Keratinocyte (primary cell): ENCODE data around the gene RAB19.

Experiments
- EZH2 ChIP-seq: IDR thresholded peaks from one replicate; pipeline ENCODE4 v1.6.1; 2012; ENCODE audit warnings: inconsistent platforms, mild to moderate bottlenecking, low read length, moderate library complexity
- TF ChIP-seq, protein P1 (sequence below), 3 experiments: IDR thresholded peaks in 1 of 3; conservative IDR thresholded peaks in 1 of 3; optimal IDR thresholded peaks in 1 of 3; 2 replicates in 2 of 3; 3 replicates in 1 of 3; pipeline versions ENCODE3 to v1.5.1; 2011; ENCODE audit warnings: low read length in 3 of 3, mild to moderate bottlenecking in 3 of 3, moderate library complexity in 2 of 3, control low read depth in 1 of 3, inconsistent platforms in 1 of 3; ENCODE audit not compliant: insufficient read depth in 2 of 3; ENCODE audit errors: extremely low read depth in 1 of 3

DNA sequence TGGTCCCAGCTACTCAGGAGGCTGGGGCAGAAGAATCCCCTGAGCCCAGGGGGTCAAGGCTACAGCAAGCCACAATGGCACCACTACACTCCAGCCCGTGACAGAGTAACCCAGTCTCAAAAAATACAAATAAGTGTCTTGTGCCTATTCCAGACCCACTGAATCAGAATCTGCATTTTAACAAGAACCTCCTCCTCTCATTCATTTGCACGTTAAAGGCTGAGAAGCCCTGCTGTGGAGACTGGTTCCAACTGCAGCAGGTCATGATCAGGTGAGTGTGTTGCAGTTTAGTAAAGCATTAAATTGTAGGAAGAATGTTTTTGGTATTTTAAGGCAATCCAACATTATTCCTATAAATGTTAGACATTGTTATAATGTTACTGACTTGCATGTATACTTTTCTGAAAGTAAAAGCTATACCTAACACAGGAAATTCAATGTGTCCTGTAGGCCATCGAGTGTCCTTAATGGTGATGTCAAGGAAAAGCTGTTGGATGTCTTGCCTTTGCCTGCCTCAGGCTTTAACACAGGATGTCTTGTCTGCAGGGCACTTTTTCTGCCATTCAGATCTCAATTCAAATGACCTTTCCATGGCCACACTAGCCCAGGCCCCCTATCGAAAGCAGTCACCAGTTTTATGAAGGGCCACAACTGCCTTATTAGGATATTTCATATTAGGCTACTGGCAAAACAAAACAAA lies 45.1 kb downstream of the RAB19 start:
- TF ChIP-seq, protein P1, sequence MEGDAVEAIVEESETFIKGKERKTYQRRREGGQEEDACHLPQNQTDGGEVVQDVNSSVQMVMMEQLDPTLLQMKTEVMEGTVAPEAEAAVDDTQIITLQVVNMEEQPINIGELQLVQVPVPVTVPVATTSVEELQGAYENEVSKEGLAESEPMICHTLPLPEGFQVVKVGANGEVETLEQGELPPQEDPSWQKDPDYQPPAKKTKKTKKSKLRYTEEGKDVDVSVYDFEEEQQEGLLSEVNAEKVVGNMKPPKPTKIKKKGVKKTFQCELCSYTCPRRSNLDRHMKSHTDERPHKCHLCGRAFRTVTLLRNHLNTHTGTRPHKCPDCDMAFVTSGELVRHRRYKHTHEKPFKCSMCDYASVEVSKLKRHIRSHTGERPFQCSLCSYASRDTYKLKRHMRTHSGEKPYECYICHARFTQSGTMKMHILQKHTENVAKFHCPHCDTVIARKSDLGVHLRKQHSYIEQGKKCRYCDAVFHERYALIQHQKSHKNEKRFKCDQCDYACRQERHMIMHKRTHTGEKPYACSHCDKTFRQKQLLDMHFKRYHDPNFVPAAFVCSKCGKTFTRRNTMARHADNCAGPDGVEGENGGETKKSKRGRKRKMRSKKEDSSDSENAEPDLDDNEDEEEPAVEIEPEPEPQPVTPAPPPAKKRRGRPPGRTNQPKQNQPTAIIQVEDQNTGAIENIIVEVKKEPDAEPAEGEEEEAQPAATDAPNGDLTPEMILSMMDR (optimal IDR thresholded peaks at IDR 0.05 in 1 of 3, IDR thresholded peaks at IDR 0.05 in 1 of 3, conservative IDR thresholded peaks at IDR 0.05 in 1 of 3; ENCODE audit: extremely low read depth in 1 of 3, insufficient read depth in 2 of 3, low read length in 3 of 3): no peak
- TF ChIP-seq EZH2: no peak
